NCI-H446 treated with DMSO at 0.1 percent for 48 hours (cell line): ENCODE measurements around the gene OSTF1.

Experiments
- DNase-seq: peaks from one replicate; lab custom pipeline; 2025; lab: John Stamatoyannopoulos, UW

OSTF1 gene

GRCh38 chr9:75167281-75167680 is 79.0 kb downstream of the OSTF1 start:
- DNase-seq: no peak

- DNase-seq: no peak
These were observed 80.2 kb downstream of the OSTF1 start for GRCh38 chr9:75168270-75169178.

GRCh38 chr9:75169623-75170022 is 81.3 kb downstream of the OSTF1 start:
- DNase-seq: no peak

- DNase-seq: no peak
These were observed 82.6 kb downstream of the OSTF1 start for GRCh38 chr9:75170898-75171360.

GRCh38 chr9:75175395-75175794 is 87.1 kb downstream of the OSTF1 start:
- DNase-seq: no peak

GRCh38 chr9:75176037-75176436 is 87.7 kb downstream of the OSTF1 start:
- no peak for DNase-seq

GRCh38 chr9:75181750-75182149 is 93.4 kb downstream of the OSTF1 start:
- no peak for DNase-seq

- DNase-seq: no peak
These were observed 95.0 kb downstream of the OSTF1 start for GRCh38 chr9:75183306-75183705.

GRCh38 chr9:75184471-75184870 is 96.2 kb downstream of the OSTF1 start:
- DNase-seq: no peak

- DNase-seq: no peak
These were observed 97.4 kb downstream of the OSTF1 start for GRCh38 chr9:75185585-75186170.

GRCh38 chr9:75186767-75187380 is 98.6 kb downstream of the OSTF1 start:
- DNase-seq: no peak

GRCh38 chr9:75188756-75189155 is 100.4 kb downstream of the OSTF1 start:
- no peak for DNase-seq

GRCh38 chr9:75190762-75191161 is 102.4 kb downstream of the OSTF1 start:
- DNase-seq: no peak
